GM18867 (cell line): ENCODE data around the gene ELFN2.
"Not testable (repeated sequence)": the region's sequence is repeated elsewhere in the genome, so short reads cannot be mapped to it uniquely, and the experiment has no call there.

Experiments used
- ATAC-seq: cut with Tn5 transposase; IDR thresholded peaks from one replicate; pipeline ENCODE4 v1.9.1; 2021; ENCODE audit warnings: mild to moderate bottlenecking, moderate library complexity; ENCODE audit not compliant: unreplicated experiment

Gene ELFN2

DNA sequence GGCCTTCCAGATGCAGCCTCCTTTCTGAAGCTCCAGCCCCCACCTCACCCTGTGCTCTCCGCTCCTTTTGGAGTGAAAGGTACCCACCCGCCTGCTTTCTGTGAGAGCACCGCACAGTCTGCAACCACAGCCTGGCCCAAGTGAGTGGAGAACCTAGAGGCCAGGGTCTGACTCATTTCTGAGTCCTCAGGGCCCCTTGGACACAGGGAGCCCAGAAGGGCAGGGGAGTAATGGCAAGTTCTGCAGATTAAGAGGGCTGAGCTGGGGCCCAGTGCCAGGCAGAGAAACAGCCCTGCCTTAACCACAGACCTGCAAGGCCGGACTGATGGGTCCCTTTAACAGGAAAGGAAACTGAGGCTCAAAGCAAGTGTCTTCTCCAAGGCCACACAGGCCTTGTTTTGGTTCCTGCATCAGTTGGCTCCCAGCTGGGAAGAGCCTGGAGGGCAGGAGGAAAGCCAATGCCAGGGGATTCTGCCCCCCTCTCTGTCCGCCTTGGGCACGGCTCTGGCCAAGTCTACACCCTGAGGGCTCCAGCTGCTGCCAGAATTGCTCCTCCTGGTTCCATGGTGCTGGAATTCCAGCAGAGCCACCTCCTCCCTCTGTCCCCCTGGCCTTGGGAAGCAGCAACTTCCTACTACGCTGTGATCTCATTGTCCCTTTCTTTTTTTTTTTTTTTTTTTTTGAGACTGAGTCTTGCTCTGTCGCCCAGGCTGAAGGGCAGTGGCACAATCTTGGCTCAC is 89.9 kb downstream of the ELFN2 start:
- ATAC-seq: no peak

DNA sequence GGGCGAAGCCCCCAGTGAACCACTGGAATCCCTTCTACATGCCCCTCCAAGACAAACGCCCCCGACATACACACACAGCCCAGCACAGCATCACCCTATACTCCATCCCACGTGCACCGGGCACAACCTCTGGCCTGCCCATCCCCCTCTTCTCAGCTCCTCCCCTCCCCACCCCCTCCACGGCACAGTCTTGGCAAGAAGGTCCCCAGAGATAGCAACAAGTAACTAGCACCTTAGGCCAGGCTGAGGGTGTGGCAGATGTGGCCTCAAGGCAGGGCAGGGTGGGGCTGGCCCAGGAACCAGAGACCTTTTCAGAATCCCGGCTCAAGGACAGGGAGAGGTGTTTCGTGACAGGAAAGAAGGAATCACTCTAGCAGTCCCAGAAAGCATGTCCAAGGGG is 90.7 kb downstream of the ELFN2 start:
- ATAC-seq: no peak

DNA sequence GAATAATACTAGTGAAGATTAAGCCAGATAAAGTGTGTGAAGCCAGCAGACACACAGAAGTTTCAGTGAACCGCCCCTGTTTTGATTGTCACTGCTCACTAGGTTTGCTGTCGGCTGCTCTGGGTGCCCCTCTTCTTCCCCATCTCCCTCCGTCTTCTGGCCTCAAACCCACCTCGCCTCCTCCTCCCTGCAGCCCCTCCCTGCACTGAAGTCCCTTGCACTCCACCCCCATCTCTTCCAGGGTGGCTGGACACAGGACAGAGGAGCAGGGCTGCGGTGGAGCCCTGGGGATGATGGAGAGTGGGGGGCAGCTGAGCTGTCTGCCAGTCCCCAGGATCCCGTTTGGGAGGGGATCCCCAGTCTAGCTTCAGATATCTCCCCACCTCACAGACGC is 91.5 kb downstream of the ELFN2 start:
- no peak for ATAC-seq

DNA sequence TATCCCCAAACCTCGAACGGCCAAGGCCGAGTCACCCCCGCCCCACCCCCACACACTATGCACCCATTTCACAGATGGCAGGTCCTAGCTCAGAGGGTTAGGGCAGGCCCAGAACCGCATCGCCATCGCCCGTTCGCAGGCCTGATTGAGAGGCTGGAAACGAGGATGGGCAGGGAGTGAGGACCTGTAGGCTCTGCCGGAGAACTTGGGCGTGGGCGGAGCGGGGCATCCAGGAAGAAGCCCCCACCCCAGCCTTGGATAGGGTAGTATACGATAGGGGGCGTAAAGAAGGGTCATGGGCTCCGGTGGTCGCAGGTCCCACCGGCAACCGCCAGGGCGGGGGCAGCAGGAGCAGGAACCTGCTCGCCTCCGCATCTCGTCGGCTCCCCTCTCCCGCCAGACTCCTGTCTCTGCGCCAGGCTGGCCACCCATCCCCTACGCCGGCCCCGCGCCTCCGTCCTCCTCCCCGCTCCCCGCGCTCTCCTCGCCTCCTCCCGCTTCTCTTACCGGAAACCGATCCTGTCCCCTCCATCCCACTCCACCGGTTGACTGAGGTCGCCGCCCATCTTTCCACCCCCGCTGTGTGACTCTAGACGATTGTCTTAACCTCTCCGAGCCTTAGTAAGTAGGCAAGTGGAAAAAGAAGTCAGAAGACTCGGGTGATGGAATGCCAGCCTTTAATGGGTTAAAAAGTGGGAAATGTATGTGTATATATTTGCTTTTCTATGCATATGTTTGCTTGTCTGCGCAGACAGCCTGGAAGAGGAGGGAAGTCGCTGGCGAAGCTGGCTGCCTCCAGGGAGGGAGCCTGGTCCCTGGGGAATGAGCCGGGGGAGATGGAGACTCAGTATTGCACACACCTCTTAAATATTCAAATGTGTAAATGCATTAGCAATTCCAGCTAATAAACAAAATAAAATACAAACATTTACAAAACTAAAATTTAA is 92.1 kb downstream of the ELFN2 start:
- no peak for ATAC-seq

DNA sequence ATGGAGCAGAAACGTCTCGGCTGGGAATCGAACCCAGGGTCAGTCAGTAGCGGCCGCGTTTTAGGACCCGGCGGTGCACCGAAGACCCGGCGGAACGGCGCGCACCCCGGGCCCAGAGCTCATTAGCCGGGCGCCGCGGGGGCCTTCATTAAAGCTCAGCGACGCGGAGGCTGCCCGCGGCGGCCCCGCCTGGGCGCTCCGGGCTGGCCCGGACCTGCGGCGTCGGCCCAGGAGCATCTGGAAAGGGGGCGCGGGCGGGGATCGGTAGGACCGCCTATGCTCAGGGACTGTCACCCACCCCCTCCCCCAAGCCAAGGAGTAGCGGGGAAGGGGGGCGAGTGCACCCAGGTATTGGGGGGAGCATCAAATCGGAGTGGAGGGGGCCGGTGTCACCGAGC is 92.8 kb downstream of the ELFN2 start:
- ATAC-seq: no peak

DNA sequence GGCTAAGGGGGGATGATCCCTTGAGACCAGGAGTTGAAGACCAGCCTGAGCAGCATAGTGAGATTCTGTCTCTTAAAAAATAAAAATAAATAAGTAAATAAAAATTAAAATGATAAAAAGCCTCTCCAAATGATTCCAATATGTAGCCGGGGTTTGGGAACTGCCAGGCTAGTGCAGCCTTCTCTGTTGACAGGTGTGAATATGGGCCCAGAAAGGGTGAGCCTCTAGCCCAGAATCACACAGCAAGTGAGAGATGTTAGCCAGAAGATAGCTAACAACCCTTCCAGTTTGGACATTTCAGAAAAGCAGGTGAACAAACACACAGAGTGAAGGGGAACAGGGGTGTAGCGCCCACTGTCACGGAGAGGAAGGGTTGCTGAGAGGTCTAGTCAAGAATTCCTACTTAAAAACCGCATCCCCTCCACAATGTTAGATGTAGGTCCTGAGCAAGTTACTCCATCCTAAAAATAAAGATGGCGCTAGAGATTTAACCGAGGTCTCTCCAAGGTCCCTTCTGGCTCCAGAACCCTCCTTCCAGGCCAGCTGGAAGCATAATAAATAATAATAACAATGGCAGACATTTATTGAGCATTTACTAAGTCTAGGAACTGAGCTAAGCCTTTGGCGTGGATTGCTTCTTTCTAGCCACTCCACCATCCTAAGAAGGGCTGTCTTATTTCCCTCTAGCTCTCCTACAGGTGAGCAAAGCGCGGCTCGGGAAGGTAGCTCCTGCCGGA is 93.4 kb downstream of the ELFN2 start:
- ATAC-seq: no peak

DNA sequence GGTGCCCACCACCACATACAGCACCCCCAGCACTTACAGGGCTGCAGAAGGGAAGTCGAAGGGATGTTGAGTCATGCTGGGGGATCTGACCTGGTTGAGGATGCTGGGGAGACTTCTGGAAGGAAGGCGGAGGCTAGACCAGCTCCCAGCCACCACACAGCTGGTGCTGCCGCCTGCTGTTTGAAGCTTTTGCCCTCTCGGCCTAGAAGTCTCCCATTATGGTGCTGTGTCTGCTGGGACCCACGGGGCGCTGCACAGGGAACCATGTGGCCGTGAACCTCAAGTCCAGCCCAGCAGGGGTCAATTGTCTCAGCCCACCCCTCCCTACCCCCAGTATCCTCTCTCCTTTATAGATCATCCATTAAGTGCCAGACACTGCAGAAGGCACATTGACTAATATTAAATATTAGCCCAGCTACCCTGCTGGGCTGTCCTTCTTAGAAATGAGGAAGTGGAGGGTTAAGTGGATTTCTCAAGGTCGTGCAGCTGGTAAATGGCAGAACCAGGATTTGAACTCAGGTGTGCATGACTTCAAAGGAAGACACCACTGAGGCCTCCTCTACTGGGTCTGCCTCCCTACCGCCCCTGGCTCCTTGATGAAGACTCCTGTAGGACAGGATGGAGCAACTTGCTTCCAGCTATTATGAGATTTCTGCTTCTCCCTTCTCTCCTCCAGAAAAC is 95.3 kb downstream of the ELFN2 start:
- ATAC-seq: no peak

DNA sequence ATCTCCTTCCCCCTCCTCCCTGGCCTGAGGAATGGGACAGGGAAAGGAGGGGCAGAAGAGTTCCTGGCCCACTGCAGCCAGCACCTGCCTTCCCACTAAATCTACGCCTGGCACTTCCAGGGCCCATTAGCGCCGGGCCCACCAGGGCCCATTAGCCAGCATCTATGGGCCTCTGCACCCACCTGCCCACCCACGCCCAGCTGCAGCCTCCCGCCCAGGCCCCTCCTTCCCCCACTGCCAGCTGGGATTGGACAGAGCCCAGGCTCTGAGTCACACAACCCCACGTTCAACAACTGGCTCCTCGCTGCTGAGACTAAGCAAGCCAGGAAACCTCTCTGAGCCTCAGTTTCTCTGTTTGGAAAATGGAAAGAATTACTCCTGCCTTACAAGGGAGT is 96.2 kb downstream of the ELFN2 start:
- no peak for ATAC-seq

DNA sequence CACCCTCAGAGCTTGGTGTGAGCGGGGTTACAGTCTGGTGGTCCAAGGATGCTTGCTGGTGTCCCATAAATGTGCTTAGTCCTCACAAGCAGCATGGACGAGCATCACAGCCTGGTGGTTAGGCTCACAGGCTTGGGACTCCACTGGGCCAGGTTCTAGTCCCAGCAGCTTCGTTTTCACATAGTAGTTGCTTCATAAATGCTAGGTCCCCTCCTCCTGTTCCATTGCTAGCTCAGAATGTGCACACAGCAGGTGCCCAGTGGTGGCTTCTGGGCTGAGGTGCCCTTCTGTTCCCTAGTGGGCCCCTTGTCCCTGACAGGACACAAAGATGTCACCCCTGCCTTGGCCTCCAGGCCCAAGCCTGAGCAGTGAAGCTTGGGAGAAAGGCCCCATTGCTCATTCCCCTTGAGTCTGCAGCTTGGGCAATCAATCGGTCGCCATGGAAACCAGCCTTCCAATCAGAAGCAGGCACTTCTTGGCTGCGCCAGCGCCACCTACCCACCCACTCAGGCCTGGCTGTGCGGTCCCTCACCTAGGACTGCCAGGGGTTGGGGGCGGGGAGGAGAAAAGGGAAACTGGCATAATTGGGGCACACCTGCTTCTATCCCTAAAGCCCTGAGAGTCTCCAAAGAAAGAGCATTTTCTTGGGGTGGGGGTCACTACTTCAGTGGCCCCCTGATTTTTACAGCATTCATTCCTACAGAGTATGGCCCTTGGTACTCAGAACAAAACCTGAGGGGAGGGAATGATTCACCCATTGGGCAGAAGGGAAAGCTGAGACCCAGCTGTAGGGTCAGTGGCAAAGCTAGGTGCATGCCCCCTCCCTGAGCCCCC is 96.9 kb downstream of the ELFN2 start:
- ATAC-seq: no peak

DNA sequence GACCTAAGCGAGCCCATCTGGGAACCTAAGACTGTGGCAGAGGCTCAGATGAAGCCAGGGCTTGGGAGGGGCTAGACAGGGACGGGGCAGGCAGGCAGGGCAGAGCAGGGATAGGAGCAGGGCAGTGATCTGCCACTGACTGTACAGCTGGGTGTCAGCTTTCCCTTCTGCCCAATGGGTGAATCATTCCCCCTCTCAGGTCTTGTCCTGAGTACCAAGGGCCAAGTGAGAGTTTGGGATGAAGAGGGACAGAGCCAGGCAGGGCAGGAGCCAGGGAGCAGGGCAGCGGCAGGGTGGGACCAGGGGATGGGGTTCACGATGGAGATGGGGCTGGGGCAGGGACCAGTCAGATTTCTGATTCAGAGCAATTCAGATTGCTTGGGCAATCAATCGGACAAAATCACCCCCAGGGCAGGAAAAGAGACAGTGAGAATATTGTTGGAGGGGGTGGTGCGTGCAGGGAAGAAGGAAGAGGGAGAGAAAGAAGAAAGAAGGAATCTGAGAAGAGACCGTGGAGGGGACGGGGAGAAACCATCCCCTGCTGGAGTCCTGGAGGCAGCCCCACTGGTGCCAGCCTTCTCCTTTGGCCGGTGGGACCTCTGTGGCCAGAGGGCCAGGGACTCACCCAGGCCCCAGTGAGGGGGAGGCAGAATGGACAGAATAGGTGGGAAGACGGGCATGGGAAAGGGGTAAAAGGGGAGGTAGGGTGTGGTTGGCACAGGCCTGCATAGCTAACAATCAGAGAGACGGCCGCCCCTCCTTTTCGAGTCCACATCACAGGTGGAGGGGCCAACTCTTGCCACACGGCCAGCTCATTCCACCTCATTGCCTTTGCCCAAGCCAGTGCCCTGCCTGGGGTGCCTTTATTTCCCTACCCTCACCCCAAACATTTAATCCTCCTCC is 97.8 kb downstream of the ELFN2 start:
- no peak for ATAC-seq

DNA sequence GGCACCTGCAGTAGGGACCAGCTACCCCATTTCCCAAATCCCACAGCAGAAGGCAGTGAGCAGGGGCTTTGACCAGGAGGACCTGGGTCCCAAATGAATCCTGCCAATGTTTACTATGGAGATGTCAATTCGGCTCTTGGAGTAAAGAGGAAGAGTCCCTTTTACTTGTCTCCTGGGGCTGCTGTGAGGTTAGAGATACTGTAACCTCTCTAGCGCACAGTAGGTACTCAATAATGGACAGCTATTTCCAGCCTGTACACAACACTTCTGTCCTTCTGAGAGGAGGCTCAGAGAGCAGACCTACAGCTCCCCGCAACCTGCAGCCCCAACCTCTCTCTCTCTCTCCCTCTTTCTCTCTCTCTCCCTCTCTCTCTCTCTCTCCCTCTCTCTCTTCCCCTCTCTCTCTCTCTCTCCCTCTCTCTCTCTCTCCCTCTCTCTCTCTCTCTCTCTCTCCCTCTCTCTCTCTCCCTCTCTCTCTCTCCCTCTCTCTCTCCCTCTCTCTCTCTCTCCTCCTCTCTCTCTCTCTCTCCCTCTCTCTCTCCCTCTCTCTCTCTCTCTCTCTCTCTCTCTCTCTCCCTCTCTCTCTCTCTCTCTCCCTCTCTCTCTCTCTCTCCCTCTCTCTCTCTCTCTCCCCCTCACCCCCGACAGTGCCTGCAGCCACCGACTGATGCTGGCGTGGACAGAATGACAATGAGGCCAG is 98.6 kb downstream of the ELFN2 start:
- not testable (repeated sequence) for ATAC-seq

DNA sequence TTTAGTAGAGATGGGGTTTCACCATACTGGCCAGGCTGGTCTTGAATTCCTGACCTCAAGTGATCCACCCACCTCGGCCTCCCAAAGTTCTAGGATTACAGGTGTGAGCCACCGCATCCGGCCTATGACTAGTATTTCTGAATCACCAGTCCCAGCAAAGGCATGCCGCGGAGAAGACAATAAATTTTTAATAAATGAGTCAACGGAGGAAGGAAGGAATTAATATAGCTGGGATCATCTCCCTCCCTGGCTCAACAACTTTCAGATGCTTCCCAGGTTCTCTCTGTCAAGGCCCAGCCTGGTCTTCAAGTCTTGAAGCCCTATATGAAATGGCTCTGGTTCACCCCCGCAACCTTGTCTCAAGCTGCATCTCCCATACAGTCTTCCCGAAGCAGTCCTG is 99.3 kb downstream of the ELFN2 start:
- no peak for ATAC-seq

DNA sequence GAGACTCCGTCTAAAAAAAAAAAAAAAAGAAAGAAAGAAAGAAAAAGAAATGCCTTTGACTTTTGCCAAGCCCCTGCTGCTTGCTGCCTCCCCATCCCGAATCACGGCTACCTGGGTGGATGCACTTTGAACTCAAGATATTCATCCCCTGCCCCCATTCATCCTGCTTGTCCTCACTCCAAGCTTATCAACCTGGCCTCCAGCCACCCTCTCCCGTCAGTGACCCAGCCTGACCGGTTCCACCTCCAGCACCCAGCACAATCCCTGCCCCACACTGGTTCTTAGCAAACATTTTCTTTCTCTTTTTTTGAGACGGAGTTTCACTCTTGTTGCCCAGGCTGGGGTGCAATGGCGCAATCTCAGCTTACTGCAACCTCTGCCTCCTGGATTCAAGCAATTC is 100.6 kb downstream of the ELFN2 start:
- no peak for ATAC-seq

DNA sequence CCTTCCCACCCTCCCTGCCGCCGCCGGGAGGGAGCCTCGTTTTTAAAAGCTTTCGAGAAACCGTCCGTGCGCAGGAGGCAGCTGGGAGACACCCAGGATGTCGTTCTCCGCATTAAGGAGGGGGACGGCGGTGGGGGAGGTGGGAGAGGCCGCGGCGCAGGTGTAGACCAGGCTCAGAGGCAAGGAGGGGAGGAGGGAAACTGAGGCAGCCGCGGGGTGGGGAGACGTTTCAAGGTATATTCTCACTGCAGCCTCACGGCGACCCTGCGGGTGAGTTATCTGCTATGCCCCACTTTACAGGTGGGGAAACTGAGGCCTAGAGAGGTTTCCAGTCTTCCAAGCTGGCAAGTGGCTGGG is 102.3 kb downstream of the ELFN2 start:
- ATAC-seq: no peak

DNA sequence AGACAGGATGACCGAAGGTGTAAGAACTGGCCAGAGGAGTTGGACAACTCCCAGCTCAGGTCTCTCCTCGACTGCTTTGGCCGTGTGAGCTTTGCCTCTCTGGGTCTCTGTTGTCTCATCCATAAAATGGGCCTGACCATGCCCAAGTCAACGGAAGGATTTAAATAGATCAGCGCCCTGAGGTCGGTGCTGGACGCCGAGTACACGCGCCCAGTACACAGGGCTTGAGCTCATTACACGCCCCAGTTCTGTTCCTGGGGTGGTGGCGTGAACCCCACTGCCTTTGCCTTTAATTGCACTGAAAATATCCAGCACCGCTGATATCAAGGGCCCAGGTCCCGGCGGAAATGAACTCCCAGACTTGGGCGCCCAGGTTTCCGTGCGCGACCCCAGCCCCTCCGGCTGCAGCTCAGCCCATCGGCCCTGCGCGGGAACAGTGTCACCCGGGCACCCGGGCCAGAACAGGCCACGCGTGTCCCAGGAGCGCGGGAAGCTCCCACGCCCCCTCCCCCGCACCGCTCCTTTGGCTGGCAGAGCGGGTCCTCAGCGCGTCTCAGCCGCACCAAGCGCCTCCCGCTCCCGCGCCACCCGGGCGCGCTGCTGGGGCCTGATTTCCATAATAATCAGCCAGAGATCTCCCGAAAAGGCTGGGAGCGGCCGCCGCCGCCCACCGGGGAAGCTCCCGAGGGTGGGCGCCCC is 102.8 kb downstream of the ELFN2 start:
- ATAC-seq: no peak

DNA sequence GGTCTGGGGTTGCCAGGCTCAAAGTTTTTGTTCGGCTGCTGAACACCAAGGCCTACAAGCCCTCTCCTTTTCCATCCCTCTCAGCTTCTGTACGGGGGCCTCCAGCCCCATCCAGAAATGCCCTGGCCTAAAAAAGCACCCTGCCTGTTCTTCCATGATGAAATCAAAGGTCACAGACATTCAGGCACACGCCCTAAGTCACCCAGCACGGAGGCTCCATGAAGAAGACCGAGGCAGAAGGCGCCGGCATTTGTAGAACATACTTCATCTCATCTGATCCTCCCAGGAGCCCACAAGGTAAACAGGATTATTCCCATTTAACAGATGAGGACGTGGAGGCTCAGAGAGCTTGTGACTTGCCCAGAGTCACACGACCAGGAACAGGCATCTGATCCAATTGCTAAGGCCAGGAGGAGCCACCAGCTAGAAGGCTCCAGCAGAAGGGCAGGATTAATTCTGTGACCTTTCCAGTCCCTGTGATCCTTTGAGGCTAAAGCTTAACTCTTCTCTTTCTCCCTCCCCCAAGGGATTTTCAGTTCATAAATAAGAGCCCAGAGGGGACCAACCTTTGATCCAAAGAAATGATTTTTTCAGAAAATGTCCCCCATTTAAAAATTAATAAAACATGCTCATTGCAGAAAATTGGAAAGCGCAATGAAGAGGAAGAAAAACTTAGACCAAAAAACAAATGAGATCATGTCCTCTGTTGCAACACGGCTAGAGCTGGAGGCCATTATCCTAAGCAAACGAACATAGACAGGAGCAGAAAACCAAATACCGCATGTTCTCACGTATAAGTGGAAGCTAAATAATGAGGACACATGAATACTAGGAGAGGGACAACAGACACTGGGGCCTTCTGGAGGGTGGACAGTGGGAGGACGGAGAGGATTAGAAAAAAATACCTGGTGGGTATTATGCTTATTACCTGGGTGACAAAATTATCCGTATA is 106.3 kb downstream of the ELFN2 start:
- no peak for ATAC-seq

DNA sequence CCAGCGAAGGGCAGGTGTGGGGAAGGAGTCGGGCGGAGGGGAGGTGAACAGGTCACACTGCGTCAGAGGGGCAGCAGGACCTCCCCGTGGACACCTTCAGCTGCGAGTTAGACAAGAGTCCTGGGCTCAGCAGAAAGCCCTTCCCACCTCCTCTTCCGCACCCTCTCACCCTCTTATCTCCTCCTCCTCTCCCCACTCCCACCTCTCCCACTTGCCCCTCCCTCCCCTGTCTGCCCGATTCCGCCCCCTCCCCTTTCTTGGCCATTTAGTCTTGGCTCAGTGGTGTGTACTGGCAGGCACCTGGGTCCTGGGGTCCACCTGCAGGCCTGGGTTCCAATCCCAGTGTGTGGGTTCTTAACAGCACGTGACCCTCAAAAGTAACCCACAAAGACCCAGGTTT is 107.8 kb downstream of the ELFN2 start:
- ATAC-seq: no peak
